PC-9 (cell line): ENCODE results near the gene SYMPK.

Source experiments
- CTCF ChIP-seq: fragments of 200-600 bp; sonication (generic); conservative IDR thresholded peaks from 2 replicates; pipeline ENCODE4 v1.6.1; 2017; ENCODE audit warnings: mixed run types, antibody characterized with exemption, mild to moderate bottlenecking, moderate library complexity
- EZH2 ChIP-seq: fragments of 200-600 bp; sonication (generic); IDR thresholded peaks from 2 replicates; pipeline ENCODE4 v1.8.0; 2017; ENCODE audit warnings: antibody characterized with exemption, low read depth

DNA sequence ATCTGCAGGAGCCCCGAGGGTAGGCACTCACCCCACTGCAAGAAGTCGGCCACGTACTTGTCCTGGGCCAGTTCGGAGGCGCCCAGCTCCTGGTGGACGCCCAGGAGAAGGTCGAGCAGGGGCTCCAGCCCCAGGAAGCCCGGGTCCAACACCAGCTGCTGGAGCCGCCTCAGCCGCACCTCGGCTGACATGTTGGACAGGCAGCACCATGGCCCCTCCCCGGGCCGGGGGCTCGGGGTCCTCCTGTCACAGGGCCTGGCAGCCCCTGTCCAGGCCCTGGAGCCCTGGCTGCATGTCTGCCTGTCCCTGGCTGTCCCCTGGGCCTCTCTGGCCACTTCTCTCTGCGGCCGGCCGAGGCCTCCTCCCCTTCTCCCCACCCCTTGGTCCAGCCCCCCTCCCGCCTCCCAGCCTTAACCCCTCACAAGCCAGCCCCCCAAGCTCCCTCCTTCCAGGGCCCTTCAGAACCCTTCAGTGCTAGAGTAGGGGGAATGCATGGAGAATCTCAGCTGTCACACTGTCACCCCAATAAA, 80.7 kb downstream of the SYMPK start, which contains the start of gene DMPK:
- TF ChIP-seq CTCF, result no peak
- no peak for TF ChIP-seq EZH2
